ENCODE results near the gene NADK2. TPM values are rescaled to one million over a fixed set of nuclear protein-coding genes. Genes with fewer than 3 reads are reported as not detected.
"Not testable (repeated sequence)": the region's sequence is repeated elsewhere in the genome, so short reads cannot be mapped to it uniquely, and the experiment has no call there.

Gene NADK2
- polyA plus RNA-seq, 1 donor: 50.6 TPM

DNA sequence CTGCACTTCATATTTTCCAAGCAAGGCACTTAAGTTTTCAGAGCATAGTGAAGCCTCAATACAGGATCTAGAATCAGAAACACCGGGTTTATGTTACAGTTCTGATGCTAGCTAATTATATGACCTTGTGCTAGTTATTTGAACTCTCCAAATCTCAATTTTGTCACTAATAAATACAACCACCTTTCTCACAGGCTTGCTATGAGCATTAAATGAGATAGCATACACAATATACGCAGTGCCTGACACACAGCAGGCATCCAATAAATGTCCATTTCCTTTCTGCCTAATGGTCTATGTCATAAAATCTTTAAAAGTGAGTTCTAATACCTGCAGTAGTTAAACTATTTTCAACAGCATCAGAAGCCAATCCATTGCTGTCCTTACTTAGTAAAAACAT lies 32.9 kb downstream of the NADK2 start:
- Histone ChIP-seq H3K9me3 (ENCODE audit: control insufficient read depth, low read depth, low read length) (no peaks in the 10 kb centered on the region), H3K27ac (ENCODE audit: low read length) (no peak overlapping the region), H3K4me3 (ENCODE audit: low read length) (no peak overlapping the region), H3K27me3 (ENCODE audit: control insufficient read depth, insufficient read depth, low read length) (no peaks in the 10 kb centered on the region), H3K36me3 (ENCODE audit: control insufficient read depth, insufficient read depth, low read length) (peaks cover 18% of the 10 kb centered on the region), H3K4me1 (ENCODE audit: control insufficient read depth, insufficient read depth, low read length) (no peaks in the 10 kb centered on the region)
- DNase-seq: no peak
- no CpG with 5 or more reads among the region's 2 CpGs for WGBS (ENCODE audit: insufficient coverage, low lambda C conversion rate)

DNA sequence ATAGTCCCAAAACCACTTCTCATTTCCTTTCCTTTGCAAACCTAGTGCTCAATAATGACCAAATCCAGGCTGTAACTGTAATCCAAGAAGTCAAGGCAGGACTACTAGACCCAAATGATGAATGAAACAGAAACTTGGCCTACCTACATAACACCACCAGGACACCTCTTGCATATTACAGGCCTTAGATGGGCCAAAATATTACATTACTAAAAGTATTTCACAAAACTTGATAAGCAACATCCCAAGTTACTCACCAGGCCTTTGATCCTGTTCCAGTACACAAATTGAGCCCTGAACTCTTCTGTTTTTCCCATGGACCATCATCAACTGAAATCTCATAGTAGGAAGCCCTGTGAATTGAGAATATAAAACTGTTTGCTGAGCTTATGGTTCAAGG lies 34.8 kb downstream of the NADK2 start:
- H3K36me3 ChIP-seq (ENCODE audit: control insufficient read depth, insufficient read depth, low read length): peaks cover 22% of the 10 kb centered on the region
- no peak for DNase-seq
- no peak overlapping the region for H3K4me3 ChIP-seq (ENCODE audit: low read length)
- H3K4me1 ChIP-seq (ENCODE audit: control insufficient read depth, insufficient read depth, low read length): no peaks in the 10 kb centered on the region
- no peaks in the 10 kb centered on the region for H3K27me3 ChIP-seq (ENCODE audit: control insufficient read depth, insufficient read depth, low read length)
- H3K9me3 ChIP-seq (ENCODE audit: control insufficient read depth, low read depth, low read length): no peaks in the 10 kb centered on the region
- H3K27ac ChIP-seq (ENCODE audit: low read length): no peak overlapping the region

DNA sequence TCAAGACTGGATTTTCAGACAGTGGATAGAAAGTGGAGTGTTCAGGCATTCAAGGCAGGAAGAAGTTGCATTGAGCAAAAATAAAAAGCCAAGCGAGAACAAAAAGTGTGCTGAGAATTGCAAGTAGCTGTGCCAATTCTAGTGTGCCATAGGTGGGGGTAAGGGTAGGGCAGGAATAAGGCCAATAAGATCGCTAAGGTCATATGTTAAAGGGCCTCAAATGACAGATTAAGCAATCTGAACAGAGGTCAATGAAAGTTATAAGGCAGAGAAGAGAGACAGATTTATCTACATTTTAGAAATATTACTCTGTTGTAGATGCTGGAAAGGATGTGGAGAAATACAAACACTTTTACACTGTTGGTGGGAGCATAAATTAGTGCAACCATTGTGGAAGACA lies 36.4 kb downstream of the NADK2 start:
- H3K9me3 ChIP-seq (ENCODE audit: control insufficient read depth, low read depth, low read length): no peaks in the 10 kb centered on the region
- no peak overlapping the region for H3K27ac ChIP-seq (ENCODE audit: low read length)
- peaks cover 16% of the 10 kb centered on the region for H3K36me3 ChIP-seq (ENCODE audit: control insufficient read depth, insufficient read depth, low read length)
- H3K4me1 ChIP-seq (ENCODE audit: control insufficient read depth, insufficient read depth, low read length): no peaks in the 10 kb centered on the region
- H3K27me3 ChIP-seq (ENCODE audit: control insufficient read depth, insufficient read depth, low read length): no peaks in the 10 kb centered on the region
- 100% methylated on average over 2 of the region's 2 CpGs for WGBS (ENCODE audit: insufficient coverage, low lambda C conversion rate)
- no peak for DNase-seq
- H3K4me3 ChIP-seq (ENCODE audit: low read length): no peak overlapping the region

DNA sequence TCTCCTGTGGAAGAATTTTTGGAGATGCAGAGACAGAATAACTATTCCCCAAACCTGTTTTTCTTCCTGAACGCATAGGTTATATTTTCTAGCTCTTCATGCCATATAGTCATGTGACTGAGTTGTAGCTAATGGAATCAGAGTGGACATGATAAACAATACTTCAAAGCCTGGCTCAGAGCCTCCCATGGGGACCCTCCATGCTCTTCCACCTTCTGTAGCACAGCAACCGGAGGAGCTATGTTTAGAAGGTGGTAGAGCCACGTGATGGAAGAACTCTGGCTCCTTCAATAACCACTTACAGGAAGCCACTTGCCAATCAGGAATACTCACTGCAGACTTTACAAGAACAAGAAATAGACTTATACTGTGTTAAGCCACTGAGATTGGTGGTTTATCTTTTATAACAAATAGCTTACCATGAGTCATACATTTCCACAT lies 39.2 kb downstream of the NADK2 start:
- no peaks in the 10 kb centered on the region for H3K9me3 ChIP-seq (ENCODE audit: control insufficient read depth, low read depth, low read length)
- WGBS (ENCODE audit: insufficient coverage, low lambda C conversion rate): 67% methylated on average over 1 of the region's 3 CpGs
- H3K27ac ChIP-seq (ENCODE audit: low read length): no peak overlapping the region
- no peak overlapping the region for H3K4me3 ChIP-seq (ENCODE audit: low read length)
- H3K4me1 ChIP-seq (ENCODE audit: control insufficient read depth, insufficient read depth, low read length): no peaks in the 10 kb centered on the region
- no peak for DNase-seq
- H3K27me3 ChIP-seq (ENCODE audit: control insufficient read depth, insufficient read depth, low read length): no peaks in the 10 kb centered on the region
- H3K36me3 ChIP-seq (ENCODE audit: control insufficient read depth, insufficient read depth, low read length): peaks cover 28% of the 10 kb centered on the region

DNA sequence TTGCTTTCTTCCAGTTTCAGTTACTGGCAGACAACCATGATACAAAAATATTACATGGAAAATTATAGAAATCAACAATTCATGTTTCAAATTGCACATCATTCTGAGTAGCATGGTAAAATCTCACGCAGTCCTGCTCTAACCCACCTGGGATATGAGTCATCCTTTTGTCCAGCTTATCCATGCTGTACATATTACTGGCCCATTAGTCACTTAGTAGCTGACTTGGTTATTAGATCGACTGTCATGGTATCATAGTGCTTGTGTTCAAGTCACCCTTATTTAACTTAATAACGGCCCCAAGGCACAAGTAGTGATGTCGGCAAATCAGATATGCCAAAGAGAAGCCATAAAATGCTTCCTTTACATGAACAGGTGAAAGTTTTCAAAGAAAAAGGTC lies 41.2 kb downstream of the NADK2 start:
- Histone ChIP-seq H3K36me3 (ENCODE audit: control insufficient read depth, insufficient read depth, low read length) (peaks cover 38% of the 10 kb centered on the region), H3K4me1 (ENCODE audit: control insufficient read depth, insufficient read depth, low read length) (no peaks in the 10 kb centered on the region), H3K27ac (ENCODE audit: low read length) (no peak overlapping the region), H3K4me3 (ENCODE audit: low read length) (no peak overlapping the region), H3K9me3 (ENCODE audit: control insufficient read depth, low read depth, low read length) (no peaks in the 10 kb centered on the region), H3K27me3 (ENCODE audit: control insufficient read depth, insufficient read depth, low read length) (no peaks in the 10 kb centered on the region)
- no peak for DNase-seq
- 80% methylated on average over 1 of the region's 4 CpGs for WGBS (ENCODE audit: insufficient coverage, low lambda C conversion rate)

DNA sequence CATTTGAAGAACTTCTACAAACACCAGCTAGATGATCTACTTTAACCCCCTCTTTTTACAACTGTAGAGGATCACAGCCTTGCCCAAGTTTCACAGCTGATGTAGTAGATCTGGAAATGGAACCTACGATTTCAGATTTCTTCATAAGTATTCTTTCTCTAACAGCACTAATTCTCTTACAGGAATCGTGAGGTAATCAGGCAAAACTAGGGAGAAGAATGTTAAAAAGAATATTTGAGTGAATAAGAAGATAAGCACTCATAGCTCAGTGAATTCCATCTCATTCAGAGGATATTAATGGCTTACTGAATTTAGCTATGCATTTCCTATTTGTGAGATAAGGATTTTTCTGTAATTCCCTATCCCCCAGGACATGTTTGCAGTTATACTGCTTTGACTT lies 42.1 kb downstream of the NADK2 start:
- peaks cover 45% of the 10 kb centered on the region for H3K36me3 ChIP-seq (ENCODE audit: control insufficient read depth, insufficient read depth, low read length)
- 80% methylated on average over 1 of the region's 2 CpGs for WGBS (ENCODE audit: insufficient coverage, low lambda C conversion rate)

DNA sequence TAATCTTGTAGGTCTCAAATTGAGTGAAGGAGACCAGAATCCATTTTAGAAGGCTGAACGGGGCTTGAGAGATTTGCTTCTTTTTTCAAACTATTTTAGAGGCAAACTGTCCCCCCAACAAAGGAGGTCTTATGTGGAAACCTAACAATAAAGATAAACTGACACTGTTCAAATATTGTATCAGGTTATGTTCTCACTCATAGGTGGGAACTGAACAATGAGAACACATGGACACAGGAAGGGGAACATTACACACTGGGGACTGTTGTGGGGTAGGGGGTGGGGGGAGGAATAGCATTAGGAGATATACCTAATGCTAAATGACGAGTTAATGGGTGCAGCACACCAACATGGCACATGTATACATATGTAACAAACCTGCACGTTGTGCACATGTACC lies 42.9 kb downstream of the NADK2 start:
- no CpG with 5 or more reads among the region's 3 CpGs for whole genome bisulfite sequencing (ENCODE audit: insufficient coverage, low lambda C conversion rate)
- not testable (repeated sequence) for H3K4me3 ChIP-seq (ENCODE audit: low read length); H3K27me3 ChIP-seq (ENCODE audit: control insufficient read depth, insufficient read depth, low read length); DNase-seq; H3K4me1 ChIP-seq (ENCODE audit: control insufficient read depth, insufficient read depth, low read length); H3K27ac ChIP-seq (ENCODE audit: low read length); H3K9me3 ChIP-seq (ENCODE audit: control insufficient read depth, low read depth, low read length)
- H3K36me3 ChIP-seq (ENCODE audit: control insufficient read depth, insufficient read depth, low read length): peaks cover 46% of the 10 kb centered on the region

More for the DNA sequence above, 42.1 kb downstream of the NADK2 start:
- no peaks in the 10 kb centered on the region for H3K27me3 ChIP-seq (ENCODE audit: control insufficient read depth, insufficient read depth, low read length)
- no peaks in the 10 kb centered on the region for H3K4me1 ChIP-seq (ENCODE audit: control insufficient read depth, insufficient read depth, low read length)
- no peaks in the 10 kb centered on the region for H3K9me3 ChIP-seq (ENCODE audit: control insufficient read depth, low read depth, low read length)
- DNase-seq: no peak
- no peak overlapping the region for H3K4me3 ChIP-seq (ENCODE audit: low read length)
- no peak overlapping the region for H3K27ac ChIP-seq (ENCODE audit: low read length)

DNA sequence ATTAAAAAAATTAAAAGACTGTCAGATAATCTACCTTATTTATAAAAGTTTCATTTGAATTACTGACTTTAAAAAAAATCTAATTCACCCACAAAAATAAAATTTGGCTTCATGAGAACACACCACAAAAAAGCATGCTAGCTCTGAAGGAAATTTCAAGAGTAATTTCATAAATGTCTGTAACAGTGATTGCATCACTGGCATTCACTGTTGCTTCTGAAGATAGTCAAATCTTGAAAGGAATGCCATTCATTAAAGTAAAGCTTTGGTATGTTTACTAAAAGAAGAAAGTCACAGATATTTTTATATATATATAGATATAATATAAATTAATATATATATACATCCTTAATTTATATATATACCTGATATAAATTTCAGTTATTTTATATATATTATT lies 43.4 kb downstream of the NADK2 start:
- Histone ChIP-seq H3K27ac (ENCODE audit: low read length) (no peak overlapping the region), H3K36me3 (ENCODE audit: control insufficient read depth, insufficient read depth, low read length) (peaks cover 47% of the 10 kb centered on the region), H3K4me1 (ENCODE audit: control insufficient read depth, insufficient read depth, low read length) (no peaks in the 10 kb centered on the region), H3K4me3 (ENCODE audit: low read length) (no peak overlapping the region), H3K9me3 (ENCODE audit: control insufficient read depth, low read depth, low read length) (no peaks in the 10 kb centered on the region), H3K27me3 (ENCODE audit: control insufficient read depth, insufficient read depth, low read length) (no peaks in the 10 kb centered on the region)
- no peak for DNase-seq

DNA sequence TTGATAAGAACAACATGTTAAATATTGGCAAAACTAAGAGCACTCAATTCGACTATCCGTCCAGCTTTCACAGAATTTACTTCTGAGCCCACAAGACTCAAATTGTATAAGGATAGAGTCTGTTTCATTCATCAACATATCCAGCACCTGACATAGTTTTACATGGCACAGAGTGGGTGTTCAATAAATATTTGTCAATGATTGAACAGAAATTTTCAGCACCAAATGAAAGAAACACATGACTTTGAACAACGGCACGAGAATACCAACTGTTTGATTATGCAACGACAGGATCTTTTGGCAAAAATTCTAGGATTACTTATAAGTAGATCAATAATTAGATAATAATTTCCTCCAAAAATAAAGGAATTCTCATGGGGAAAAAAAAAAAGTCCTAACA lies 48.0 kb downstream of the NADK2 start:
- no CpG with 5 or more reads among the region's 5 CpGs for WGBS (ENCODE audit: insufficient coverage, low lambda C conversion rate)
- H3K9me3 ChIP-seq (ENCODE audit: control insufficient read depth, low read depth, low read length): no peaks in the 10 kb centered on the region
- H3K27me3 ChIP-seq (ENCODE audit: control insufficient read depth, insufficient read depth, low read length): no peaks in the 10 kb centered on the region
- no peak overlapping the region for H3K4me3 ChIP-seq (ENCODE audit: low read length)
- peaks cover 35% of the 10 kb centered on the region for H3K36me3 ChIP-seq (ENCODE audit: control insufficient read depth, insufficient read depth, low read length)
- DNase-seq: no peak
- no peaks in the 10 kb centered on the region for H3K4me1 ChIP-seq (ENCODE audit: control insufficient read depth, insufficient read depth, low read length)
- H3K27ac ChIP-seq (ENCODE audit: low read length): no peak overlapping the region

DNA sequence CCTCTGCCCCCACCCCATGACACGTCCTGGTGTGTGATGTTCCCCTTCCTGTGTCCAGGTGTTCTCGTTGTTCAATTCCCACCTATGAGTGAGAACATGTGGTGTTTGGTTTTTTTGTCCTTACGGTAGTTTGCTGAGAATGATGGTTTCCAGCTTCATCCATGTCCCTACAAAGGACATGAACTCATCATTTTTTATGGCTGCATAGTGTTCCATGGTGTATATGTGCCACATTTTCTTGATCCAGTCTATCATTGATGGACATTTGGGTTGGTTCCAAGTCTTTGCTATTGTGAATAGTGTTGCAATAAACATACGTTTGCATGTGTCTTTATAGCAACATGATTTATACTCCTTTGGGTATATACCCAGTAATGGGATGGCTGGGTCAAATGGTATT lies 57.3 kb downstream of the NADK2 start:
- not testable (repeated sequence) for DNase-seq; H3K27me3 ChIP-seq (ENCODE audit: control insufficient read depth, insufficient read depth, low read length); H3K4me3 ChIP-seq (ENCODE audit: low read length); H3K27ac ChIP-seq (ENCODE audit: low read length); H3K4me1 ChIP-seq (ENCODE audit: control insufficient read depth, insufficient read depth, low read length); H3K9me3 ChIP-seq (ENCODE audit: control insufficient read depth, low read depth, low read length)
- no CpG with 5 or more reads among the region's 4 CpGs for WGBS (ENCODE audit: insufficient coverage, low lambda C conversion rate)
- peaks cover 19% of the 10 kb centered on the region for H3K36me3 ChIP-seq (ENCODE audit: control insufficient read depth, insufficient read depth, low read length)

DNA sequence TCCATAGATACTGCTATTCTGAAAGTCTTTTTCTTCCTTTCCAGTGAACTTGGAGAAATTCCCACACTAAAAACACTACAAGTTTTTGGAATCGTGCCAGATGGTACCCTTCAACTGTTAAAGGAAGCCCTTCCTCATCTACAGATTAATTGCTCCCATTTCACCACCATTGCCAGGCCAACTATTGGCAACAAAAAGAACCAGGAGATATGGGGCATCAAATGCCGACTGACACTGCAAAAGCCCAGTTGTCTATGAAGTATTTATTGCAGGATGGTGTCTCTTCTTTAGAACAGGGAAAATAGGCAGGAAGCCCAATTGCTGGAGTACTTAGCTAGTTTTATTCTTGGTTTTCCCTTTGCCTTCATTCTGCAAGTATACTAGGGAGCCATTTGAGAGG lies 60.0 kb downstream of the NADK2 start:
- no peaks in the 10 kb centered on the region for H3K4me1 ChIP-seq (ENCODE audit: control insufficient read depth, insufficient read depth, low read length)
- H3K36me3 ChIP-seq (ENCODE audit: control insufficient read depth, insufficient read depth, low read length): peaks cover 38% of the 10 kb centered on the region
- H3K4me3 ChIP-seq (ENCODE audit: low read length): no peak overlapping the region
- no peak overlapping the region for H3K27ac ChIP-seq (ENCODE audit: low read length)
- WGBS (ENCODE audit: insufficient coverage, low lambda C conversion rate): no CpG with 5 or more reads among the region's 2 CpGs
- no peak for DNase-seq
- H3K9me3 ChIP-seq (ENCODE audit: control insufficient read depth, low read depth, low read length): no peaks in the 10 kb centered on the region
- H3K27me3 ChIP-seq (ENCODE audit: control insufficient read depth, insufficient read depth, low read length): no peaks in the 10 kb centered on the region
